ENCODE measurements around the gene PFKFB4. TPM values are rescaled to one million over a fixed set of nuclear protein-coding genes. Genes with fewer than 3 reads are reported as not detected.

Gene PFKFB4
- total RNA-seq, 1 donor, result 12.3 TPM

- Histone ChIP-seq H4K20me1 (ENCODE audit: insufficient read depth, low read length) (no peaks in the 10 kb centered on the region), H3K27me3 (ENCODE audit: insufficient read depth, low read length) (no peaks in the 10 kb centered on the region), H3K27ac (ENCODE audit: low read depth, low read length) (no peak overlapping the region), H3K4me1 (ENCODE audit: insufficient read depth, low read length) (peaks cover 34% of the 10 kb centered on the region), H3K36me3 (ENCODE audit: insufficient read depth, low read length) (no peaks in the 10 kb centered on the region), H3K4me2 (ENCODE audit: insufficient read depth, low read length) (no peak overlapping the region), H3K4me3 (ENCODE audit: insufficient read depth, low read length) (no peak overlapping the region), H3K79me2 (ENCODE audit: insufficient read depth, low read length) (no peaks in the 10 kb centered on the region), H2AFZ (ENCODE audit: low read length) (no peak overlapping the region), H3K9me3 (ENCODE audit: low read depth, low read length) (no peaks in the 10 kb centered on the region)
- TF ChIP-seq, protein P1, sequence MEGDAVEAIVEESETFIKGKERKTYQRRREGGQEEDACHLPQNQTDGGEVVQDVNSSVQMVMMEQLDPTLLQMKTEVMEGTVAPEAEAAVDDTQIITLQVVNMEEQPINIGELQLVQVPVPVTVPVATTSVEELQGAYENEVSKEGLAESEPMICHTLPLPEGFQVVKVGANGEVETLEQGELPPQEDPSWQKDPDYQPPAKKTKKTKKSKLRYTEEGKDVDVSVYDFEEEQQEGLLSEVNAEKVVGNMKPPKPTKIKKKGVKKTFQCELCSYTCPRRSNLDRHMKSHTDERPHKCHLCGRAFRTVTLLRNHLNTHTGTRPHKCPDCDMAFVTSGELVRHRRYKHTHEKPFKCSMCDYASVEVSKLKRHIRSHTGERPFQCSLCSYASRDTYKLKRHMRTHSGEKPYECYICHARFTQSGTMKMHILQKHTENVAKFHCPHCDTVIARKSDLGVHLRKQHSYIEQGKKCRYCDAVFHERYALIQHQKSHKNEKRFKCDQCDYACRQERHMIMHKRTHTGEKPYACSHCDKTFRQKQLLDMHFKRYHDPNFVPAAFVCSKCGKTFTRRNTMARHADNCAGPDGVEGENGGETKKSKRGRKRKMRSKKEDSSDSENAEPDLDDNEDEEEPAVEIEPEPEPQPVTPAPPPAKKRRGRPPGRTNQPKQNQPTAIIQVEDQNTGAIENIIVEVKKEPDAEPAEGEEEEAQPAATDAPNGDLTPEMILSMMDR (IDR thresholded peaks at IDR 0.05; ENCODE audit: extremely low read depth, low read depth, low read length), result no peak
- peak; percentile 86 for DNase-seq (ENCODE audit: insufficient read length, low spot score, missing footprints)
These were observed 10.5 kb upstream of the PFKFB4 start for GRCh38 chr3:48567090-48567489.

DNA sequence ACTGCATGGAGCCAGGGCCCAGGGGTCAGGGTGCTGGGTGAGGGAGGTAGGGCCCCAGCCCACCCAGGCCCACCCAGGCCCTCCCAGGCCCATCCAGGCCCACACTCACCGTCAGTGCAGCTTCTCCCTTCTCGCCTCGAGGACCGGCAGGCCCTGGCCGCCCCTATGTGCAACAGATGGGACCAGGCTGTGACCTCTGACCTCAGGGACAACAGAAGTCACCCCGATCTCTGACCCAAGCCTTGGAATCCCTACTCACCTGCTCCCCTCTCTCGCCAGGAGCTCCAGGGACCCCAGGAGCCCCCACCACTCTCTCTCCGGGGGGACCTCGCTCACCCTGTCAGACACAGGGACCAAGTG, 9.8 kb upstream of the PFKFB4 start:
- Histone ChIP-seq H3K27ac (ENCODE audit: low read depth, low read length) (peak overlapping the region; percentile 69), H3K4me2 (ENCODE audit: insufficient read depth, low read length) (no peak overlapping the region), H4K20me1 (ENCODE audit: insufficient read depth, low read length) (no peaks in the 10 kb centered on the region), H2AFZ (ENCODE audit: low read length) (no peak overlapping the region), H3K27me3 (ENCODE audit: insufficient read depth, low read length) (no peaks in the 10 kb centered on the region), H3K36me3 (ENCODE audit: insufficient read depth, low read length) (no peaks in the 10 kb centered on the region), H3K9me3 (ENCODE audit: low read depth, low read length) (no peaks in the 10 kb centered on the region), H3K79me2 (ENCODE audit: insufficient read depth, low read length) (no peaks in the 10 kb centered on the region), H3K4me1 (ENCODE audit: insufficient read depth, low read length) (peaks cover 38% of the 10 kb centered on the region), H3K4me3 (ENCODE audit: insufficient read depth, low read length) (no peak overlapping the region)
- TF ChIP-seq, protein P1 (IDR thresholded peaks at IDR 0.05; ENCODE audit: extremely low read depth, low read depth, low read length), result no peak
- no peak for DNase-seq (ENCODE audit: insufficient read length, low spot score, missing footprints)

DNA sequence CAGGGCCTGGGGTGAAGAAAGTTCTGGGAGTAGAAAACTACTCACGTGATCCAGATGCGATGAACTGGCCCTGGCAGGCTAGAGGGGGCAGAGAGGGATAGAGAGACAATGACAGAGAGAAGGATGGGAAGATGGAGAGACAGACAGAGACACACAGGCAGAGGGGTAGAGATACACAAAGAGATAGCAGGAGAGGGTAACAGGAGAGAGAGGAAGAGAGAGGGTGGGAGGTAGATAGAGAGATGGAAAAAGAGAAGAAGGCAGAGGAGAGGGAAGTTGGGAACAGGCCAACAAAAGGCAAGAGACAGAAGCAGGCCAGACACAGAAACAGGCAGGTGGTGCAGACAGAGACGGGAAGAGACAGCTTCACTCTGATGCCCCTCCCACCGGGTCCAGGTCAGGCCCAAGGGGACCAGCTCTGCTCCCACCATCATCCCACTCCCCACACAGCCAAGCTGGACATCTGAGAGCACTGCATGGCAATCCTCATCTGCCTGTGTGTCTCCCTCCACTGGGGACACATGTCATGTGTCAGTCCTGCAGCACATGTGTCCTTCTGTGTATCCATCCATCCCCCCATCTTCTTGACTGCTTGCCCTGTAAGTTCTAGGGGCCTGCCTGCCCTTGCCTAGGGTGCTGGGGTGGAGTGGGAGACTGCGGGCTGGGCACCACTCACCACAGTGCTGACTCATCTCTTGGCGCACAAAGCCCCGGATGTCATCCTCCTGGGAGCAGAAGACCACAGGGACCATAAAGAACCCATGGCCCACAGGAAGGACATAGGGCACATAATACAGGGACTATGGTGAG, 9.2 kb upstream of the PFKFB4 start:
- no peaks in the 10 kb centered on the region for H3K9me3 ChIP-seq (ENCODE audit: low read depth, low read length)
- peaks cover 44% of the 10 kb centered on the region for H3K4me1 ChIP-seq (ENCODE audit: insufficient read depth, low read length)
- H4K20me1 ChIP-seq (ENCODE audit: insufficient read depth, low read length), result no peaks in the 10 kb centered on the region
- TF ChIP-seq, protein P1 (IDR thresholded peaks at IDR 0.05; ENCODE audit: extremely low read depth, low read depth, low read length), result no peak
- H3K79me2 ChIP-seq (ENCODE audit: insufficient read depth, low read length), result no peaks in the 10 kb centered on the region
- peak; percentile 99 for DNase-seq (ENCODE audit: insufficient read length, low spot score, missing footprints)
- no peaks in the 10 kb centered on the region for H3K36me3 ChIP-seq (ENCODE audit: insufficient read depth, low read length)
- peak overlapping the region; percentile 23 for H3K4me2 ChIP-seq (ENCODE audit: insufficient read depth, low read length)
- no peaks in the 10 kb centered on the region for H3K27me3 ChIP-seq (ENCODE audit: insufficient read depth, low read length)
- peak overlapping the region; percentile 69 for H3K27ac ChIP-seq (ENCODE audit: low read depth, low read length)
- H3K4me3 ChIP-seq (ENCODE audit: insufficient read depth, low read length), result peak overlapping the region; percentile 33
- H2AFZ ChIP-seq (ENCODE audit: low read length), result peak overlapping the region; percentile 68

GRCh38 chr3:48565186-48565585, 8.6 kb upstream of the PFKFB4 start:
- H3K9me3 ChIP-seq (ENCODE audit: low read depth, low read length), result no peaks in the 10 kb centered on the region
- no peaks in the 10 kb centered on the region for H4K20me1 ChIP-seq (ENCODE audit: insufficient read depth, low read length)
- no peak overlapping the region for H2AFZ ChIP-seq (ENCODE audit: low read length)
- H3K27ac ChIP-seq (ENCODE audit: low read depth, low read length), result peak overlapping the region; percentile 69
- no peaks in the 10 kb centered on the region for H3K27me3 ChIP-seq (ENCODE audit: insufficient read depth, low read length)
- H3K36me3 ChIP-seq (ENCODE audit: insufficient read depth, low read length), result no peaks in the 10 kb centered on the region
- TF ChIP-seq, protein P1 (IDR thresholded peaks at IDR 0.05; ENCODE audit: extremely low read depth, low read depth, low read length), result no peak
- peaks cover 50% of the 10 kb centered on the region for H3K4me1 ChIP-seq (ENCODE audit: insufficient read depth, low read length)
- no peak overlapping the region for H3K4me3 ChIP-seq (ENCODE audit: insufficient read depth, low read length)
- no peaks in the 10 kb centered on the region for H3K79me2 ChIP-seq (ENCODE audit: insufficient read depth, low read length)
- DNase-seq (ENCODE audit: insufficient read length, low spot score, missing footprints), result peak; percentile 74
- no peak overlapping the region for H3K4me2 ChIP-seq (ENCODE audit: insufficient read depth, low read length)
